Activated gamma-delta T cell treated with Interleukin-2 at 50 U/mL for 16 hours (primary cell): ENCODE results near the gene SLFN13.
A peak's percentile ranks its signal among the peaks of the same experiment; 100 is the strongest.
"Not testable (repeated sequence)": the region's sequence is repeated elsewhere in the genome, so short reads cannot be mapped to it uniquely, and the experiment has no call there.

Experiments used
- DNase-seq: peaks from one replicate; pipeline ENCODE4 v3.0.0-alpha.2; 2020

SLFN13 gene

DNA sequence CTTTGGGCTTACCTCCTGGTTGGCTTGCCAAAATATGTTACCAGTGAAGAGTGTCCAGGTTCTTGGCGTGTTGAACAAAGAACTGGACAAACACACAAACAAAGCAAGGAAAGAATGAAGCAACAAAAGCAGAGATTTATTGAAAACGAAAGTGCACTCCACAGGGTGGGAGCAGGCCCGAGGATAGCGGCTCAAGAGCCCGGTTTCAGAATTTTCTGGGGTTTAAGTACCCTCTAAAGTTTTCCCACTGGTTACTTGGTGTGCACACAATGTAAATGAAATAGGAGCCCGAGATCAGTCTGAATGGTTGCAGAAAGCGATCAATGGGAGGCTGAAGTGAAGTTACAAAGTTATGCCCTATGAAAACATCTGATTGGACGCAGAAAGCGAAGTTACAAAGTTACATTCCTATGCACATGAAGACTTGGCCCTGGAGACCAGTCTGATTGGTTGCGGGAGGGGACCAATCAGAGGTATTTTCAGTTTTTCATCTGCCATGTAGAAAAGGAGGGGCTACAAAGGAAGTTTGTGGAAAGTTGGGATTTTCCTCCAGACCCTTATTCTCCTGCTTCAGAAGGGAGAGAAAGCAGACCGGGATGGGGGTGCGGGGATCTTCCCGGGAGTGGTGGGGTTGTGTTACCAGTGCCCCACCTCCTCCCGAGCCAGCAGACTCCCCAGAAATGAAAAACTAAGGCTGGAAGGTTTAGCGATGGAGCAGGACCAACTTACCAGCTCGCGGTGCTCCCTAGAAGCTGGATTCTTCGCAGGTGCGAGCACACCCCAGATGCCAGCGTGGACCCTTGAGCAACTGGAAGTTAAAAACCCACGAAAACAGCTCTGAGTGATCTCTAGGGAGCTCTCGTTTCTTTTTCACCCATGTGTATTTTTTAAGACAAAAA lies 16.1 kb downstream of the SLFN13 start, which contains the start of gene SLFN12:
Gene SLFN12, minus strand, starts transcription at position 325 of the 899 bp plus-strand sequence. CDS start 9,472 bp downstream, outside the sequence.
- DNase-seq = peak; percentile 46

DNA sequence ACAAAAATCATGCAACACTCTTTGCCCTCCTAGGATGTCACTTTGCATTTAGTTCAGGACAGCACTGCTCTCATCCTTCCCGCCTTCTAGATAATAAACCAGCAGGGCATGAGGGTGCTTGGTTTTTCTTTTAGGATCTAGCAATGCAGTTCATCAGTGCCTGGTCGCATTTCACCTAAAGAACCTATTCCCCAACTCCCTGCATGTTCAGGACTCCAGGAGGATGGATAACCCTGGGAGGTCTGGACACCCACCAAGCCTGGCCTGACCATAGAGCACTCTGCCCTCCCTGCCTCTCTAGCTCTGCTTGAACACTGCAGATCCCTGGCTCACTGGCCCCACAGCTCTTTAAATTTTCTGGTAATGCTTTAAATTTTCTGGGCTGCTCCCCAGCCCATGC lies 18.9 kb downstream of the SLFN13 start:
- DNase-seq = no peak

DNA sequence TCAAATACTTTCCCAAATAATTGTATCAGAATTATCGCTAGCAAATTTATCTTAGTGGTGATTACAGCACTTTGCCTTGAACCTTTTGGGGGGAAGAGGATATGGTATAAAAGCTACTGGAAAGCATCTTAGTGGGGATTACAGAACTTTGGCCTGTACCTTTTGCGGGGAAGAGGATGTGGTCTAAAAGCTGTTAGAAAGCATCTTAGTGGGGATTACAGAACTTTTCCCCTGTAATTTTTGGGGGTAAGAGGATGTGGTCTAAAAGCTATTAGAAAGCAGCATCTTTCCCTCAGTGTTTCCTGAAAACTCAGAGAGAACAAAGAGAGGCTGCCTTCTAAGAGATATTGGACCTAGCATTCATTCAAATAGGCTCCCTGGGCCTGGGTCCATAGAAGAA lies 20.3 kb downstream of the SLFN13 start:
- no peak for DNase-seq

DNA sequence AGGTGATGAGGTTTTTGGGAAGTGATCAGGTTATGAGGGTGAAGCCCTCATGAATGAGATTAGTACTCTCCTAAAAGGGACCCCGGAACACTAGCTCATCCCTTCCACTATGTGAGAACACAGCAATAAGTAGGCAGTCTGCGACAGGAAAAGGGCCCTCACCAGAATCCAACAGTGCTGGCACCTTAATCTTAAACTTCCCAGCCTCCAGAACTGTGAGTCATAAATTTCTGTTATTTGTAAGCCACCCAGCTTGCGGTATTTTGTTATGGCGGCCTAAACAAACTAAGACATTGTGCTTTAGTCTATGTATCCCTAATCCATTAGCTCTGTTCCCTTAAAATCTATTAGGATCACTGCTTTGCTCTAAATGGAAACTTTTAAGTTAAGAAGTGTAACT lies 24.8 kb downstream of the SLFN13 start:
- DNase-seq = no peak

DNA sequence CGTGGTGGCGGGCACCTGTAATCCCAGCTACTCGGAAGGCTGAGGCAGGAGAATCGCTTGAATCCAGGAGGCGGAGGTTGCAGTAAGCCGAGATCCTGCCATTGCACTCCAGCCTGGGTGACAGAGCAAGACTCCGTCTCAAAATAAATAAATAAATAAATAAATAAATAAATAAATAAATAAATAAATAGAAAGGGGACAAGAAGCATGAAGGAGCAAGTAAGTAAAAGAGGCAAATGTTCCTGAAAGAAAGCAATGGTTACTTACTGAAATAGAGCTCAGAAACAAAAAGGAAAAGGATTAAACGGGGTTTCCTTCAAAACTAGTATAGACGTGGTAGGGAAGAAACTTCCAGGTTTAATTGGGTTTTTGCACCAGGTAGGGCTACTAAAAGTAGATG lies 27.5 kb downstream of the SLFN13 start:
- DNase-seq = not testable (repeated sequence)

DNA sequence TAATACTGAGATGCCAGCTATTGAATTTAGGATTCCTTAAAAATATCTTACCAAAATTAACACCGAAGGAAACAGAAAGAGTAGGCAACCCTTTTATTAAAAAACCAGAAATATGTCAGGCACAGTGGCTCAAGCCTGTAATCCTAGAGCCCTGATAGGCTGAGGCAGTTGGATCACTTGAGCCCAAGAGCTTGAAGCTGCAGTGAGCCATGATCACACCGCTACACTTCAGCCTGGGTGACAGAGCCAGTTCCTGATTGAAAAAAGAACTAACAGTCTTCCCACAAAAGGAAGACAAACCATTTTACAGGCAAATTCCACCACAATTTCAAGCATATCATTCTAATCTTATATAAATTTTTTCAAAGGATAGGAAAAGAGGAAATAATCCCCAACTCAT lies 31.9 kb downstream of the SLFN13 start:
- DNase-seq = no peak

DNA sequence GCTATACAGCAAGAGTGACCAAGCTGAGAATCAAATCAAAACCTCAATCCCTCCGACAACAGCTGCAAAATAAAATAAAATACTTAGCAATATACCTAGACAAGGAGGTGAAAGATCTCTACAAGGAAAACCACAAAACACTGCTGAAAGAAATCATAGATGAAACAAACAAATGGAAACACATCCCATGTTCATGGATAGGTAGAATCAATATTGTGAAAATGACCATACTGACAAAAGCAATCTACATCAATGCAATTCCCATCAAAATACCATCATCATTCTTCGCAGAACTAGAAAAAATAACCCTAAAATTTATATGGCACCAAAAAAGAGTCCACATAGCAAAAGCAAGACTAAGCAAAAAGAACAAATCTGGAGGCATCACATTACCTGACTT lies 33.9 kb downstream of the SLFN13 start:
- DNase-seq = not testable (repeated sequence)

DNA sequence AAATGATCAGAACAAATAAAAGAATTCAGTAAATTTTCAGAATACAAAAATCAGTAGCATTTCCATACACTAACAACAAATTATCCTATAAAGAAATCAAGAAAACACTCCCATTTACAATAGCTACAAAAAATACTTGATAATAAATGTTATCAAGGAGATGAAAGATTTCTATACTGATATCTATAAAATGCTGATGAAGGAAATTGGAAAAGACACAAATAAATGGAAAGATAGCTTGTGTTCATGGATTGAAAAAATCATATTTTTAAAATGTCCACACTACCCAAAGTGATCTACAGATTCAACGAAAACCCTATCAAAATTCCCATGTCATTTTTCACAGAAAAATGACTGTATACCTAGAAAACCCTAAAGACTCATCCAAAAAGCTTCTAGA lies 34.3 kb downstream of the SLFN13 start:
- no peak for DNase-seq

DNA sequence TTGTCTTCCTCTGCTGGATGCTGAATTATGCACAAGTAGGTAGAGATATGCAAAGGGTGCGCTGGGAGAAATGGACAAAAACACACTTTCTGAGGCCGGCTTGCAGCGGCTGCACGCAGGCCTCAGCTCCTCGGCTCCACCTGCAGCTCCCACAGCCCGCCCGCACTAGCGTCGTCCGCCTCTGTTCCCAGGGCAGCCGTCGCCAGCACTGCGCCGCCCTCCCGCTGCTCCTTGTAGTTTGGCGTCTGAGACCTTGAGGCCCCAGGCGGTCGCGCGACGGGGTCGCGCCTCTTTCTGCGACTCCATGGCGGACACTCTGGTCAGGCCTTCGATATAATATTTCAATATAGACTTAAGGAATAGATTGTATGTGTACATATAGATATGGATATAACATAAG lies 41.0 kb downstream of the SLFN13 start:
- DNase-seq = no peak

DNA sequence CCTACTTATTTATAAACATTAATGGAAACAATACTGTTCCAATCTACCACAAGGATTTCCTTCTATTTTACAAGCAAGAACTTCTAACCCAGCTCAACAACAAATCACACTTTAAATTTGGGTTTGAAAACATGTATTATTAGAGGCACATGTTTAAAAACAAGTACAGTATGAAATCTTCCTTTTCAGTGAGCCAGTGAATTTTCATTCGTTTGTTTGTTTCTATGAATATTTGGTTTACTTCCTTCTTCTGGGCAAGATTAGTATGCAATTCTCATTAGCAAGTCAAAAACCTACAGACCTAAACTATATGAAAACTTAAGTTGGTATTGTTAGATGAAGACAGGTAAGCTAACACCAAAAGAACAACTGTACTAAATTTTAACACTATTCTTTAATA lies 42.0 kb downstream of the SLFN13 start:
- DNase-seq = no peak

DNA sequence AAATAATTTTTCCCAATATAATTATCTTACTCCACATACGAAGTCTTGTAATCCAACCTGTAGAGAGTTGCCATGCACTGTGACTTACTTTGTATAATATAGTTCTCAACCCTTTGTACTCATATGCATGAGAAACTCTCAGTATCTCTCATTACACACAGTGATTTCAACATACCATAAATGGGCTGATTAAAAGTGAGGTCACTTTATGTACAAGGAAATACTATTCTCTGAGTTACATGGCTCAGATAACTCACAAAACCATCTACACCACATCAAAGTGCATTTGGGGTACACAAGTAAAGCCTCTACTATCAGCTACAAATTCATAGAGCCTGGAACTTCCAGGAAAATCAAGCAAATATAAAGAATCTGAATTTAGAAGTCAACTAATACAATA lies 44.2 kb downstream of the SLFN13 start:
- no peak for DNase-seq

DNA sequence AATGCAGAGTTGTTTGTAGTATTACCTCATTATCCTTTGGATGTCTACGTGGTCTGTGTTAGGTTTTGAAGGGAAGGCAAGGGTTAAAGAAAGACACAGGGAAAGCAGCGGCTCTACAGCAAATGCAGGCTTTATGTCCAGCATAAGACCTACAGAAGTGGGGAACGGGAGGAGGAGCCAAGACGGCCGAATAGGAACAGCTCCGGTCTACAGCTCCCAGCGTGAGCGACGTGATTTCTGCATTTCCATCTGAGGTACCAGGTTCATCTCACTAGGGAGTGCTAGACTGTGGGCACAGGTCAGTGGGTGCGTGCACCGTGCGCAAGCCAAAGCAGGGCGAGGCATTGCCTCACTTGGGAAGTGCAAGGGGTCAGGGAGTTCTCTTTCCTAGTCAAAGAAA lies 54.8 kb downstream of the SLFN13 start:
- DNase-seq = not testable (repeated sequence)

DNA sequence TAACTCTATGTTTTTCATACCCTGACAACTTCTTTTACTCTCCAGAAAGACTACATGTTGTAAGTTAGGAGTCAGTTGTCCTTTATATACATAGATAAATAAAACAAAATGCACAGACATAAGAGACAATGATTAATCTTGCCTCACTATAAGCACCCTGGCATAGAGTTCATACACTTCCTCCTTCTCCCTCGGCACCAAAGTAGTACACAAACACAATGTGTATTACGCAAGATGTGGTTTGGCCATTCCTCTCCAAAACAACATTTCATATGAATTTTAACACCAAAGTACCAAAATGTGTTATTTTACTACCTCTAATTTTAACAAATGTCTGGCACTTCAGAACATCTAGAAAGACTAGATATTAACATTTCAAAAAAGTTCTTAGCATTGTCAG lies 57.9 kb downstream of the SLFN13 start:
- DNase-seq = no peak

DNA sequence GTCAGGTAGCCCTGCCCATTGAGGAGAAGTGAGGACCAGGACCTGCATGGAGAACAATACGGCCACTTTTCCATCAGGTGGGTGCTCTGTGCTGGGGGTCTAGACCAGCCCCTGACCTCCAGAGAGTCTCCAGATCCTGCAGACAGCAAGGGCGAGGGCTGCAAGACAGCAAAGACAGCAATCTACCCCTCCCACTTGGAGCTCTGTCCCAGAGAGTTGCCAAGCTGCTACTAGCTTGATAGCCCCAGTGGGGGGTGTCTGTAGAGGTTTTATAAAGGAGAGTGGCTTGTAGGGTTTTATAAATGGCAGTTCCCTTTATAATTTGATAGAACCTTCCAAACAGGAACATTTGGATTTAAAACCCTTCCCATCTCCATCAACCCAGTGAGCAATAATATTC lies 58.4 kb downstream of the SLFN13 start:
- no peak for DNase-seq

DNA sequence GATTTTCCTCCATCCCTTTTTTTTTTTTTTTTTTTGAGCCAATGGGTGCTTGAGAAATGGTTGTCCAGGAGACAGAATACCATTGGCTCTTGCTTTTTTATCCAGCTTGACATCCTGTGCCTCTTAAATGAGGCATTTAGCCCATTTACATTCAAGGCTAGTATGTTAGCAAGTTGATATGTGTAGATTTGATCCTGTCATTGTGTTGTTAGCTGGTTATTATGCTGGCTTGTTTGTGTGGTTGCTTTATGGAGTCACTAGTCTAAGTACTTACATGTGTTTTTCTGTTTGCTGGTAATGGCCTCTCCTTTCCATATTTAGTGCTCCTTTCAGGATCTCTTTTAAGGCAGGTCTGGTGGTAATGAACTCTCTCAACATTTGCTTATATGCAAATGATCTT lies 61.1 kb downstream of the SLFN13 start:
- DNase-seq = no peak
